Measurements from ENCODE around the gene RPF1.
"Not testable (repeated sequence)": the region's sequence is repeated elsewhere in the genome, so short reads cannot be mapped to it uniquely, and the experiment has no call there.

RPF1 gene

DNA sequence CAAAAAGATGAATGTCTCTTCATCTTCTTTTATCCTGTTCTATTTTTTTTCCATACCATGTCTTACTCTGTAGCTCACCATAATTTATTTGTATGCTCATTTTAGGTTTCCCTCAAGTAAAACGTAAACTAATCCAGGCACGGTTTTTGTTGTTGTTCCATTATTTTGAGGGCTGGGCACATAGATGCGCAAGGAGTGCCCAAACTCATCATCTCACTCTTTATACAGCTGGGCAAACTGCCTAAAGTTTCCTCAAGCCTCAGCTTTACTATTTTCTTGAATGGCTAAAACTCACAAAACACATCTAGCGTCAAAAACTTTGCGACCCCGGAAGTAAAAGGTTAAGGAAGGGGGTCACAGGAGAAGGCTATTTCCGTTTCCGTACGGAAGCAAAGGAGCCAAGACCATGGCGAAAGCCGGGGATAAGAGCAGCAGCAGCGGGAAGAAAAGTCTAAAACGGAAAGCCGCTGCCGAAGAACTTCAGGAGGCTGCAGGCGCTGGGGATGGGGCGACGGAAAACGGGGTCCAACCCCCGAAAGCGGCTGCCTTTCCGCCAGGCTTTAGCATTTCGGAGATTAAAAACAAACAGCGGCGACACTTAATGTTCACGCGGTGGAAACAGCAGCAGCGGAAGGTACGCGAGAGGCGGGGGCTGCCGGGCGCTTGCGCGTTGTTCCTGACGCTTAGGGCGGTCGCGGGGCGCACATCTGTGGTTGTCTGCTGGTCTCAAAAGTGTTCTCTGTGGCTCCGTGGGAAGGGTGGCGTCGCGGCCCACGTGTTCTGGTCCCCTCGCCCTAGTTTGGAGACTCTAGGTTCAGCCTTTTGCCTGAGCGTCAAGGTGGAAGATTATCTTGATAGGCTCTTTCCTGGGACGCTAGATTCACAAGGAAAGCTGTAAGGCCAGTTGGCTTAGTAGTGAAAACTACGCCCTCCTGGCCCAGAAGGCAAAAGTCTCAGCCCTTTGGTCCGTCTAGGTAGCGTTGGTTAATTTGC, at the start of gene RPF1:
Gene RPF1 (plus strand): TSS at position 391 of the 993 bp plus-strand sequence. CDS start 16 bp downstream, at position 407.
- DNase-seq (ENCODE audit: low spot score): peak; percentile 90

DNA sequence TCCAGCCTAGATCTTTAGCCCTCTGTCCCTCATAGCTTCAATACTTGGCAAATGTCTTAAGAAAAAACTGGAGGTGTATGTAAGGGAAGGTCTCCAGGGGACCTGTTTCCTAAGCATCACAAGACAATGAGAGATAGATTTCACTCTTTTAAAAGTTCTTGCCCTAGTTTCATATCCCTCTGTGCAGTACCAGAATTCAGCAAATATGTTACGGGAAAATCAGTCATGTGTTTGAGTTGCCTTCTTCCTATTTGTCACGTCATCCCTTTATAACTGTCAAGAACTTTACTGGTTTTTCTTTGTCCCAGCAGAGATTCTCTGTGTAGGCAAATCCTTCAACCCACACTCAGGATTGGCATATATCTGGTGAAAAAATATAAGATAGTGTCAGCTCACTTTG, 48.5 kb upstream of the RPF1 start:
- DNase-seq (ENCODE audit: low spot score): no peak

DNA sequence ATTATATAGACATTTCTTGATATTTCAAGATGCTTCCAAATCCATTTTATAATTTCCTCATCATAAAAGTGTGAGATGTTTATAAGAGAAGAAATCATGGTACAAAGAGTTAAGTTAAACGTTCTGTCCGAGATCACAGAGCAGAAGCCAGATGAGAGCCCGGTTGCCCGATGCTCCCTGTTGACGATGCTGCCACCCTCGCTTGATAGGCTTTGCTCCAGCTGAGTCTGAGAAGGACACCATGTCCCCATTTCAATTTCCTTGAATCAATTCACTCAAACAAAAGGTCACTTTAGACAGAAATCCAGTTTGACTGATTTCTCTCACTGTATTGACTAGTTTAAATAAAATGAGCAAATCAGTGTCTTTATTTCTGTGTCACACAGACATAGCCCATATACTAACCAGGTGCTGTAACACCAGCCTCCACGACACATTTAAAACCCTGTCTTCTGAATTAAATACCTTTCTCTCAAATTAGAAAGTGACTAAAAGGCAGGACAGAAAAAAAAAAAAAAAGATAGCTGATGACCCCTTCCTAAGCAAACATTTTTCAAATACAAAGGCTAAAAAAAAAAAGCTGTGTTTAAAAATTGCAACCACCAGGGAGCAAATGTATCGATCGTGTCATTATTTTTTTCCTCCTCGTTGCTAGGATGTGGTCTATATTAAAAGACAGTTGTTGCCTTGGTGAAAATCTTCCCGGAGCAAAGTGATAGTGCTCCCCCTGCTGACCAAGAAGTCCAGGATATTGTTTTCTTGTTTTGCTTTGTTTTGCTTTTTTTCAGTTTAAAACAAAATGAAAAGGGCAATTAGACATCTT, 45.6 kb upstream of the RPF1 start:
- no peak for DNase-seq (ENCODE audit: low spot score)

DNA sequence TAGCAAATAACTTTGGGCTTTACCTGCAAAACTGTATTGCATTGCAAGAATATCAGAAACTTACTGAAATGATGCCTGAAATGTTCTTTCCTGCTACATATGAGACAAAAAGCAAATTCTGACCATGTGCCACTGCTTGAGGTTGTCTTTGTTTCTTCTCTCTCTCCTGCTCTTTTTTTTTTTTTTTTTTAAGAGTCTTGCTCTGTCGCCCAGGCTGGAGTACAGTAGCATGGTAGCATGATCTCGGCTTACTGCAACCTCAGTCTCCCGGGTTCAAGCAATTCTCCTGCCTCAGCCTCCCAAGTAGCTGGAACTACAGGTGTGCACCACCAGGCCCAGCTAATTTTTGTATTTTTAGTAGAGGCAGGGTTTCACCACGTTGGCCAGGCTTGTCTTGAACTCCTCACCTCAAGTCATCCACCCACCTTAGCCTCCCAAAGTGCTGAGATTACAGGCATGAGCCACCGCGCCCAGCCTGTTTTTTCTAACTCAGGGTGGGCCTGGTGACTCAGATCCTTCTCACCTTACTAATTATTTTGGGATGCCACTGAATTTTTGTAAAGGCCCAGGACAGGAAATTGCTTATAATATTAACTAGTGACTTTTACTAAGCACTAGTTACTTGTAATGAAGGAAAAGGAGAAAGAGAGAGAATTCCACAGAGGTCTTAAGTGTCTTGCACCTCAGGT, 44.8 kb upstream of the RPF1 start:
- no peak for DNase-seq (ENCODE audit: low spot score)

- no peak for DNase-seq (ENCODE audit: low spot score)
These were observed 44.1 kb upstream of the RPF1 start for GRCh38 chr1:84434801-84435549.

- DNase-seq (ENCODE audit: low spot score): no peak
These were observed 42.0 kb upstream of the RPF1 start for GRCh38 chr1:84436876-84437655.

GRCh38 chr1:84442256-84442655, 36.8 kb upstream of the RPF1 start:
- no peak for DNase-seq (ENCODE audit: low spot score)

DNA sequence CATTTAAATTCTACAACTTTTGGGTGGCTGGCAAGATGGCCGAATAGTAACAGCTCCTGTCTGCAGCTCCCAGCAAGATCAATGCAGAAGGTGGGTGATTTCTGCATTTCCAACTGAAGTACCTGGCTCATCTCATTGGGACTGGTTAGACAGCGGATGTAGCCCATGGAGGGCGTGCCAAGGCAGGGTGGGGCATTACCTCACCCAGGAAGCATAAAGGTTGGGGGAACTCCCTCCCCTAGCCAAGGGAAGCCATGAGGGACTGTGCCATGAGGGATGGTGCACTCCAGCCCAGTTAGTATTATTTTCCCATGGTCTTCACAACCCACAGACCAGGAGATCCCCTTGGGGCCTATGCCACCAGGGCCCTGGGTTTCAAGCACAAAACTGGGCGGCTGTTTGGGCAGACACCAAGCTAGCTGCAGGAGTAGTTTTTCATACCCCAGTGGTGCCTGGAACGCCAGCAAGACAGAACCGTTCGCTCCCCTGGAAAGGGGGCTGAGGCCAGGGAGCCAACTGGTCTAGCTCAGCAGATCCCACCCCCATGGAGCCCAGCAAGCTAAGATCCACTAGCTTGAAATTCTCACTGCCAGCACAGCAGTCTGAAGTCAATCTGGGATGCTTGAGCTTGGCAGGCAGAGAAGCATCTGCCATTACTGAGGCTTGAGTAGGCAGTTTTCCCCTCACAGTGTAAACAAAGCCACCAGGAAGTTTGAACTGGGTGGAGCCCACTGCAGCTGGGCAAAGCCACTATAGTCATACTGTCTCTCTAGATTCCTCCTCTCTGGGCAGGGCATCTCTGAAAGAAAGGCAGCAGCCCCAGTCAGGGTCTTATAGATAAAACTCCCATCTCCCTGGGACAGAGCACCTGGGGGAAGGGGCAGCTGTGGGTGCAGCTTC, 36.1 kb upstream of the RPF1 start:
- DNase-seq (ENCODE audit: low spot score): not testable (repeated sequence)

GRCh38 chr1:84448704-84449103, 30.4 kb upstream of the RPF1 start:
- not testable (repeated sequence) for DNase-seq (ENCODE audit: low spot score)

DNA sequence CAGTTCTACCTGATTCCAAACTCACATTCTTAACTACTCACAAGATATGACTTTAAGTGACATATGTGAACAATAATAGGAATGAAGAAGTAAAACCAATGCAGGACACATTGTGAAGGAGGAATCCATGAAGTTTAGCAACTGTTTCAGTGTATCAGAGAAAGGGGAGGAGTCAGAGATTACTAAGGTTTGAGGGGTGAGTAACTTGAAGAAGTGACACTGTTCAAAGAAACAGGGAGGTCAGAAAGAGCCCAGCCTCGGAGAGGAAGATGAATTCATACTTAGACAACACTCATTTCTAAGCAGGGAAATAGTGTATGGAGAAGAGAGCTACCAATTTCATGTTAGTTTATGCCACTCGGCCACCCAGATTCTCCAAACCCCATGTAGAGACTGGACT, 28.2 kb upstream of the RPF1 start:
- DNase-seq (ENCODE audit: low spot score): no peak

GRCh38 chr1:84452436-84452835, 26.6 kb upstream of the RPF1 start:
- DNase-seq (ENCODE audit: low spot score): no peak

DNA sequence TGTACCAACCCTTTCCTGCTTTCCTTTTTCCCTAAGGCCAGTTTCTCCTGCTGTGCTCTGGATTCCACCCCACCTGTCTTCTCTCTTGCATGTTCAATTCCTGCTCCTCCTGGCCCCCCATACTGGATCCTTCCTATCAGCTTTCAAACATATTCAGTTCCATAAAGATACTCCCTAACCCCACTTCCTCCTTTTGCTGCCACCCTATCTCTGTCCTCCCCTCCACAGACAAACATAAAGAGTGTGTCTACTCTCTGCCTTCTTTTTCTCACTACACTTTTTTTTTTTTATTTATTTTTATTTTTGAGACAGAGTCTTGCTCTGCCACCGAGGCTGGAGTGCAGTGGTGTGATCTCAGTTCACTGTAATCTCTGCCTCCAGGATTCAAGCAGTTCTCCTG, 16.9 kb upstream of the RPF1 start:
- DNase-seq (ENCODE audit: low spot score): no peak

GRCh38 chr1:84467298-84467697, 11.8 kb upstream of the RPF1 start:
- DNase-seq (ENCODE audit: low spot score): no peak

DNA sequence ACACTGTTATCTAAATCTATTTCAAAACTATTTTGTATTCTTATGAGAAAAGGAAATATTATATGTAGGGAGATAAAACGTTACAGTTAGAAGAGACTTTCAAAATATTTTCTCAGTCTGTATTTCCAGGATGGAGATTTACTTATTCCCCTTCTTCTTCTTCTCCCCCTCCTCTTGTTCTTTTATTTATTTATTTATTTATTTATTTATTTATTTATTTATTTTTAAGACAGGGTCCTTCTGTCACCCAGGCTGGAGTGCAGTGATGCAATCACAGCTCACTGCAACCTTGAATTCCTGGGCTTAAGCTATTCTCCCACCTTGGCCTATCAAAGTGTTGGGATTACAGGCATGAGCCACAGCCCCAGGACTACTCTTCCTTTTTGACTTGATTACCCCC, 2.8 kb upstream of the RPF1 start:
- no peak for DNase-seq (ENCODE audit: low spot score)

DNA sequence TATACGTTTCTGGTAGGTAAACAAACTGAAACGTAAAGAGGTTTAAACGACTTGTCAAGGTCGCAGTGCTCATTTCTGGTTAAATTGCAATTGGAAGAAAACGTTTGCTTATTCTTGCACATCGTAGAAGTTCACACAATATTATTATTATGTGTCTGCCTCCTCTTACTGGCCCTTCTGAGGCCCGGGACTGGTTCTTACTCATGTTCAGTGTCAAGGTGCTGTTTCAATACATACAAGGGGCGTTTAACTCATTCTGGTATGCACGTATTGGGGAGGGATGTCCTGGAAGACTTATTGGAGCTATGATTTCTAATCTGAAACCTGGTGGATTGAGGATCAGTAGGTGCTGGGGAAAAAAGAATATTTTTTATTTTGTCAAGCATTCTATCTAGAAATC, 932 bp downstream of the RPF1 start:
- DNase-seq (ENCODE audit: low spot score): no peak

DNA sequence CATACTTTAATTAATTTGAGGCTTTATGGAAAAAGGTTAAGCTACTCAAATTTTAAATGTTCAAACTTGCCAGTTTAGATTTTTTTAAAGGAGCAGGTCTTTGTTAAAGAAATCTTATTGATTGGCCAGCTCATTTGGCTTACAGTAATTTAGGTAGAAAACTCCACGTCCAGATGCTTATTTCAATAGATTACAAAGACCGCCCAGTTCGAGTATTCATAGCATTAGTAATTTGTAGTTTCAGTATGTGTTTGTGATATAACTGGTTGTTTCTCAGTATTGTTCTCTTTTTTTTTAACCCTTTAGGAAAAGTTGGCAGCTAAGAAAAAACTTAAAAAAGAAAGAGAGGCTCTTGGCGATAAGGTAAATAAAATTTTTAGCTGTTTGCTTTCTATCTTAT, 1.6 kb downstream of the RPF1 start:
- no peak for DNase-seq (ENCODE audit: low spot score)

GRCh38 chr1:84481317-84481716, 2.3 kb downstream of the RPF1 start:
- DNase-seq (ENCODE audit: low spot score): no peak

GRCh38 chr1:84488107-84488506, 9.0 kb downstream of the RPF1 start:
- DNase-seq (ENCODE audit: low spot score): no peak

DNA sequence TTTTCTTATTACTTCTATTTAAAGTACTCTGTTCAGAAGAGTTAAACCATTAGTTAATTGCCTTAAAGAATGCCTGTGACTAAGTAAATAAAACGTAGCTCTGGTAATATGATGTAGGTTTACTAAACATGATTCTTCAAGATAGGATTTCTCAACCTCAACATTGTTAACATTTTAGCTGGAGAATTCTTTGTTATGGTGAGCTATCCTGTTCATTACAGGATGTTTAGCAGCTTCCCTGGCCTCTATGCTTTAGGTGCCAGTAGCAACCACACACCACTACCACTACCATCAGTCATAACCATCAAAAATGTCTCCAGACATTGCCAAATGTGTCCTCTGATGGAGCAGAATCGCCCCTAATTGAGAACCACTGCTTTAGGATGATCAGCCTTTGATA, 10.7 kb downstream of the RPF1 start:
- DNase-seq (ENCODE audit: low spot score): no peak

GRCh38 chr1:84492726-84493125, 13.7 kb downstream of the RPF1 start:
- DNase-seq (ENCODE audit: low spot score): no peak

All from left forelimb (tissue), 1 donor.